ENCODE data around the gene PRDM7.

DNA sequence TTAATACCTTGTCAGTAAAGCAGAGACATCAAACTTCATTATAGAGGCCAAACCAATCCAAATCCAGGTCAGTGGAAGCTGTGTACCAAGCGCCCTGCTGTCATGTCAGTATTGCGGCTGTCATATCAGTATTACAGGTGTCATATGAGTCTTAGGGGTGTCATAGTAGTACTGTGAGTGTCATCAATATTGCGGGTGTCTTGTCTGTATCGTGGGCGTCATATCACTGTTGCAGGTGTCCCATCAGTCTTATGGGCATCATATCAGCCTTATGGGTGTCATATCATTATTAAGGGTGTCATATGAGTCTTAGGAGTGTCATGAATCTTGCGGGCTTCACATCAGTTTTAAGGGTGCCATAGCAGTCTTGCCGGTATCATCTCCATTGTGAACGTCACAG, 6.0 kb upstream of the PRDM7 start:
- TF ChIP-seq, protein P1, sequence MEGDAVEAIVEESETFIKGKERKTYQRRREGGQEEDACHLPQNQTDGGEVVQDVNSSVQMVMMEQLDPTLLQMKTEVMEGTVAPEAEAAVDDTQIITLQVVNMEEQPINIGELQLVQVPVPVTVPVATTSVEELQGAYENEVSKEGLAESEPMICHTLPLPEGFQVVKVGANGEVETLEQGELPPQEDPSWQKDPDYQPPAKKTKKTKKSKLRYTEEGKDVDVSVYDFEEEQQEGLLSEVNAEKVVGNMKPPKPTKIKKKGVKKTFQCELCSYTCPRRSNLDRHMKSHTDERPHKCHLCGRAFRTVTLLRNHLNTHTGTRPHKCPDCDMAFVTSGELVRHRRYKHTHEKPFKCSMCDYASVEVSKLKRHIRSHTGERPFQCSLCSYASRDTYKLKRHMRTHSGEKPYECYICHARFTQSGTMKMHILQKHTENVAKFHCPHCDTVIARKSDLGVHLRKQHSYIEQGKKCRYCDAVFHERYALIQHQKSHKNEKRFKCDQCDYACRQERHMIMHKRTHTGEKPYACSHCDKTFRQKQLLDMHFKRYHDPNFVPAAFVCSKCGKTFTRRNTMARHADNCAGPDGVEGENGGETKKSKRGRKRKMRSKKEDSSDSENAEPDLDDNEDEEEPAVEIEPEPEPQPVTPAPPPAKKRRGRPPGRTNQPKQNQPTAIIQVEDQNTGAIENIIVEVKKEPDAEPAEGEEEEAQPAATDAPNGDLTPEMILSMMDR (IDR thresholded peaks at IDR 0.05), result no peak
- TF ChIP-seq POLR2A (IDR thresholded peaks at IDR 0.05), result no peak

All from Peyer's patch (tissue), 4 donors.